WTC11 (cell line): ENCODE results near the gene KIF4B. TPM values are rescaled to one million over a fixed set of nuclear protein-coding genes. Genes with fewer than 3 reads are reported as not detected.
A peak's percentile ranks its signal among the peaks of the same experiment; 100 is the strongest.

ENCODE experiments used
- ATAC-seq: fragments of 200-7000 bp; cut with Tn5 transposase; 2 replicates; pipeline ENCODE4 v1.10.0; 2021; ENCODE audit warnings: mild to moderate bottlenecking, moderate library complexity
- CTCF ChIA-PET: fragments of 300-600 bp; sonication (Branson Sonifier 250); formaldehyde crosslinking; loops from one replicate; lab custom pipeline; 2021; ENCODE audit warnings: antibody characterized with exemption; lab: Charles Lee
- POLR2A ChIA-PET: fragments of 350-600 bp; sonication (Branson Sonifier 250); formaldehyde crosslinking; loops from one replicate; lab custom pipeline; 2021; ENCODE audit warnings: antibody characterized with exemption; lab: Charles Lee
- DNase-seq: peaks from one replicate; pipeline ENCODE4 v3.0.0; 2021; ENCODE audit warnings: low spot score
- H3K27ac Mint-ChIP-seq: 2 replicates; pipeline ENCODE4 v1.8.0; 2021; ENCODE audit warnings: mixed read lengths
- H3K27me3 Mint-ChIP-seq: 2 replicates; pipeline ENCODE4 v1.8.0; 2021; ENCODE audit warnings: low read depth, mild to moderate bottlenecking, moderate library complexity, mixed read lengths
- H3K36me3 Mint-ChIP-seq: 2 replicates; pipeline ENCODE4 v1.8.0; 2021; ENCODE audit warnings: mixed read lengths
- H3K4me1 Mint-ChIP-seq: 2 replicates; pipeline ENCODE4 v1.8.0; 2022; ENCODE audit warnings: mixed read lengths
- H3K4me3 Mint-ChIP-seq: 2 replicates; pipeline ENCODE4 v1.8.0; 2021; ENCODE audit warnings: mild to moderate bottlenecking, moderate library complexity, mixed read lengths
- H3K9me3 Mint-ChIP-seq: 2 replicates; pipeline ENCODE4 v1.8.0; 2021; ENCODE audit warnings: mixed read lengths
- ATF2 ChIP-seq: sonication (generic); formaldehyde crosslinking; IDR thresholded peaks from 2 replicates; pipeline ENCODE4 v1.8.1; 2022; ENCODE audit warnings: low read depth, missing genetic modification reagents, borderline replicate concordance
- ERG ChIP-seq: fragments of 250-450 bp; sonication (Bioruptor Pico); IDR thresholded peaks from 2 replicates; pipeline ENCODE4 v1.8.0; 2021; ENCODE audit warnings: mild to moderate bottlenecking
- ESRRA ChIP-seq: sonication (generic); formaldehyde crosslinking; IDR thresholded peaks from 2 replicates; pipeline ENCODE4 v1.8.1; 2022; ENCODE audit warnings: mild to moderate bottlenecking, missing genetic modification reagents, borderline replicate concordance
- GTF2I ChIP-seq: fragments of 250-450 bp; sonication (Bioruptor Pico); conservative IDR thresholded peaks from 2 replicates; pipeline ENCODE4 v1.4.0; 2021; ENCODE audit warnings: mild to moderate bottlenecking
- HMGA2 ChIP-seq: fragments of 250-450 bp; sonication (Bioruptor Pico); IDR thresholded peaks from 2 replicates; pipeline ENCODE4 v1.4.0; 2021; ENCODE audit warnings: mild to moderate bottlenecking, moderate library complexity
- NFATC4 ChIP-seq: fragments of 250-450 bp; sonication (Bioruptor Pico); IDR thresholded peaks from 2 replicates; pipeline ENCODE4 v1.9.0; 2021; ENCODE audit warnings: mild to moderate bottlenecking
- NFE2L1 ChIP-seq: sonication (generic); formaldehyde crosslinking; IDR thresholded peaks from 2 replicates; pipeline ENCODE4 v1.8.1; 2023; ENCODE audit warnings: missing genetic modification reagents
- NR3C1 ChIP-seq: sonication (generic); formaldehyde crosslinking; conservative IDR thresholded peaks from 2 replicates; pipeline ENCODE4 v1.8.1; 2023; ENCODE audit warnings: low read depth, mild to moderate bottlenecking, missing genetic modification reagents
- SMAD3 ChIP-seq: sonication (generic); formaldehyde crosslinking; IDR thresholded peaks from 2 replicates; pipeline ENCODE4 v1.8.0; 2022; ENCODE audit warnings: missing genetic modification reagents, mild to moderate bottlenecking, borderline replicate concordance
- SOX15 ChIP-seq: fragments of 250-450 bp; sonication (Bioruptor Pico); IDR thresholded peaks from 2 replicates; pipeline ENCODE4 v1.9.0; 2021; ENCODE audit warnings: mild to moderate bottlenecking
- TEAD1 ChIP-seq: sonication (generic); formaldehyde crosslinking; IDR thresholded peaks from 2 replicates; pipeline ENCODE4 v1.8.0; 2022; ENCODE audit warnings: mild to moderate bottlenecking, missing genetic modification reagents
- ZNF121 ChIP-seq: sonication (generic); formaldehyde crosslinking; IDR thresholded peaks from 2 replicates; pipeline ENCODE4 v1.8.0; 2023; ENCODE audit warnings: missing genetic modification reagents
- ZNF138 ChIP-seq: sonication (generic); formaldehyde crosslinking; conservative IDR thresholded peaks from 2 replicates; pipeline ENCODE4 v1.8.1; 2022; ENCODE audit warnings: mild to moderate bottlenecking, moderate library complexity, missing genetic modification reagents
- ZNF263 ChIP-seq: sonication (generic); formaldehyde crosslinking; IDR thresholded peaks from 2 replicates; pipeline ENCODE4 v1.8.1; 2022; ENCODE audit warnings: low read depth, mild to moderate bottlenecking, moderate library complexity, missing genetic modification reagents
- ZNF317 ChIP-seq: sonication (generic); formaldehyde crosslinking; IDR thresholded peaks from 2 replicates; pipeline ENCODE4 v1.8.1; 2023; ENCODE audit warnings: low read depth, mild to moderate bottlenecking, moderate library complexity, missing genetic modification reagents, borderline replicate concordance
- total RNA-seq: library from RNA; stranded (reverse); gene quantifications from 3 replicates; pipeline ENCODE4 v1.2.3, GENCODE V29; 2021
- TF ChIP-seq, protein P1 (sequence below): sonication (generic); formaldehyde crosslinking; IDR thresholded peaks from 2 replicates; pipeline ENCODE4 v1.8.1; 2022; ENCODE audit warnings: mild to moderate bottlenecking, missing genetic modification reagents, moderate library complexity, borderline replicate concordance
- TF ChIP-seq, protein P2 (sequence below): sonication (generic); formaldehyde crosslinking; IDR thresholded peaks from 2 replicates; pipeline ENCODE4 v1.8.1; 2023; ENCODE audit warnings: mild to moderate bottlenecking, missing genetic modification reagents, borderline replicate concordance
- TF ChIP-seq, protein P3 (sequence below): sonication (generic); formaldehyde crosslinking; IDR thresholded peaks from 2 replicates; pipeline ENCODE4 v1.8.0; 2023; ENCODE audit warnings: missing genetic modification reagents, mild to moderate bottlenecking, borderline replicate concordance

KIF4B gene
- total RNA-seq, 1 experiment from 2014 or later = 0.09 TPM

- DNase-seq (no peak), ATAC-seq (no peak)
- no peaks in the 10 kb centered on the region for H3K36me3 Mint-ChIP-seq
- CTCF ChIA-PET = interaction anchor here (1.7 kb wide), 1 partner anchor 38 kb away, joined by 4 read pairs; no protein-coding TSS in a partner anchor
- H3K27ac Mint-ChIP-seq = peak overlapping the region; percentile 2; the same call in 1 of the 2 replicates
- H3K4me1 Mint-ChIP-seq = no peaks in the 10 kb centered on the region
- no peaks in the 10 kb centered on the region for H3K9me3 Mint-ChIP-seq
- TF ChIP-seq ZNF263 (CRISPR knock-in tag) = no peak
- TF ChIP-seq ESRRA (CRISPR knock-in tag) = no peak
- TF ChIP-seq GTF2I (CRISPR knock-in tag) = no peak
- no peak for TF ChIP-seq SMAD3 (CRISPR knock-in tag)
- TF ChIP-seq, protein P1, sequence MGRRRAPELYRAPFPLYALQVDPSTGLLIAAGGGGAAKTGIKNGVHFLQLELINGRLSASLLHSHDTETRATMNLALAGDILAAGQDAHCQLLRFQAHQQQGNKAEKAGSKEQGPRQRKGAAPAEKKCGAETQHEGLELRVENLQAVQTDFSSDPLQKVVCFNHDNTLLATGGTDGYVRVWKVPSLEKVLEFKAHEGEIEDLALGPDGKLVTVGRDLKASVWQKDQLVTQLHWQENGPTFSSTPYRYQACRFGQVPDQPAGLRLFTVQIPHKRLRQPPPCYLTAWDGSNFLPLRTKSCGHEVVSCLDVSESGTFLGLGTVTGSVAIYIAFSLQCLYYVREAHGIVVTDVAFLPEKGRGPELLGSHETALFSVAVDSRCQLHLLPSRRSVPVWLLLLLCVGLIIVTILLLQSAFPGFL (CRISPR knock-in tag) = no peak
- TF ChIP-seq, protein P2, sequence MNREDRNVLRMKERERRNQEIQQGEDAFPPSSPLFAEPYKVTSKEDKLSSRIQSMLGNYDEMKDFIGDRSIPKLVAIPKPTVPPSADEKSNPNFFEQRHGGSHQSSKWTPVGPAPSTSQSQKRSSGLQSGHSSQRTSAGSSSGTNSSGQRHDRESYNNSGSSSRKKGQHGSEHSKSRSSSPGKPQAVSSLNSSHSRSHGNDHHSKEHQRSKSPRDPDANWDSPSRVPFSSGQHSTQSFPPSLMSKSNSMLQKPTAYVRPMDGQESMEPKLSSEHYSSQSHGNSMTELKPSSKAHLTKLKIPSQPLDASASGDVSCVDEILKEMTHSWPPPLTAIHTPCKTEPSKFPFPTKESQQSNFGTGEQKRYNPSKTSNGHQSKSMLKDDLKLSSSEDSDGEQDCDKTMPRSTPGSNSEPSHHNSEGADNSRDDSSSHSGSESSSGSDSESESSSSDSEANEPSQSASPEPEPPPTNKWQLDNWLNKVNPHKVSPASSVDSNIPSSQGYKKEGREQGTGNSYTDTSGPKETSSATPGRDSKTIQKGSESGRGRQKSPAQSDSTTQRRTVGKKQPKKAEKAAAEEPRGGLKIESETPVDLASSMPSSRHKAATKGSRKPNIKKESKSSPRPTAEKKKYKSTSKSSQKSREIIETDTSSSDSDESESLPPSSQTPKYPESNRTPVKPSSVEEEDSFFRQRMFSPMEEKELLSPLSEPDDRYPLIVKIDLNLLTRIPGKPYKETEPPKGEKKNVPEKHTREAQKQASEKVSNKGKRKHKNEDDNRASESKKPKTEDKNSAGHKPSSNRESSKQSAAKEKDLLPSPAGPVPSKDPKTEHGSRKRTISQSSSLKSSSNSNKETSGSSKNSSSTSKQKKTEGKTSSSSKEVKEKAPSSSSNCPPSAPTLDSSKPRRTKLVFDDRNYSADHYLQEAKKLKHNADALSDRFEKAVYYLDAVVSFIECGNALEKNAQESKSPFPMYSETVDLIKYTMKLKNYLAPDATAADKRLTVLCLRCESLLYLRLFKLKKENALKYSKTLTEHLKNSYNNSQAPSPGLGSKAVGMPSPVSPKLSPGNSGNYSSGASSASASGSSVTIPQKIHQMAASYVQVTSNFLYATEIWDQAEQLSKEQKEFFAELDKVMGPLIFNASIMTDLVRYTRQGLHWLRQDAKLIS (CRISPR knock-in tag) = no peak
- no peak for TF ChIP-seq ZNF121 (CRISPR knock-in tag)
- TF ChIP-seq TEAD1 (CRISPR knock-in tag) = no peak
- TF ChIP-seq ERG (CRISPR knock-in tag) = no peak
- TF ChIP-seq ZNF317 (CRISPR knock-in tag) = no peak
- no peak for TF ChIP-seq NR3C1 (CRISPR knock-in tag)
- no peak for TF ChIP-seq NFE2L1
- no peak for TF ChIP-seq ATF2 (CRISPR knock-in tag)
- no peak for TF ChIP-seq SOX15 (CRISPR knock-in tag)
- no peak for TF ChIP-seq ZNF138 (CRISPR knock-in tag)
- no peak for TF ChIP-seq NFATC4
- TF ChIP-seq, protein P3, sequence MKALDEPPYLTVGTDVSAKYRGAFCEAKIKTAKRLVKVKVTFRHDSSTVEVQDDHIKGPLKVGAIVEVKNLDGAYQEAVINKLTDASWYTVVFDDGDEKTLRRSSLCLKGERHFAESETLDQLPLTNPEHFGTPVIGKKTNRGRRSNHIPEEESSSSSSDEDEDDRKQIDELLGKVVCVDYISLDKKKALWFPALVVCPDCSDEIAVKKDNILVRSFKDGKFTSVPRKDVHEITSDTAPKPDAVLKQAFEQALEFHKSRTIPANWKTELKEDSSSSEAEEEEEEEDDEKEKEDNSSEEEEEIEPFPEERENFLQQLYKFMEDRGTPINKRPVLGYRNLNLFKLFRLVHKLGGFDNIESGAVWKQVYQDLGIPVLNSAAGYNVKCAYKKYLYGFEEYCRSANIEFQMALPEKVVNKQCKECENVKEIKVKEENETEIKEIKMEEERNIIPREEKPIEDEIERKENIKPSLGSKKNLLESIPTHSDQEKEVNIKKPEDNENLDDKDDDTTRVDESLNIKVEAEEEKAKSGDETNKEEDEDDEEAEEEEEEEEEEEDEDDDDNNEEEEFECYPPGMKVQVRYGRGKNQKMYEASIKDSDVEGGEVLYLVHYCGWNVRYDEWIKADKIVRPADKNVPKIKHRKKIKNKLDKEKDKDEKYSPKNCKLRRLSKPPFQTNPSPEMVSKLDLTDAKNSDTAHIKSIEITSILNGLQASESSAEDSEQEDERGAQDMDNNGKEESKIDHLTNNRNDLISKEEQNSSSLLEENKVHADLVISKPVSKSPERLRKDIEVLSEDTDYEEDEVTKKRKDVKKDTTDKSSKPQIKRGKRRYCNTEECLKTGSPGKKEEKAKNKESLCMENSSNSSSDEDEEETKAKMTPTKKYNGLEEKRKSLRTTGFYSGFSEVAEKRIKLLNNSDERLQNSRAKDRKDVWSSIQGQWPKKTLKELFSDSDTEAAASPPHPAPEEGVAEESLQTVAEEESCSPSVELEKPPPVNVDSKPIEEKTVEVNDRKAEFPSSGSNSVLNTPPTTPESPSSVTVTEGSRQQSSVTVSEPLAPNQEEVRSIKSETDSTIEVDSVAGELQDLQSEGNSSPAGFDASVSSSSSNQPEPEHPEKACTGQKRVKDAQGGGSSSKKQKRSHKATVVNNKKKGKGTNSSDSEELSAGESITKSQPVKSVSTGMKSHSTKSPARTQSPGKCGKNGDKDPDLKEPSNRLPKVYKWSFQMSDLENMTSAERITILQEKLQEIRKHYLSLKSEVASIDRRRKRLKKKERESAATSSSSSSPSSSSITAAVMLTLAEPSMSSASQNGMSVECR = no peak
- no peak for TF ChIP-seq HMGA2 (CRISPR knock-in tag)
- TF ChIP-seq, all 79 proteins: peak for 0
- Mint-ChIP-seq H3K4me3 (no peak overlapping the region), H3K27me3 (no peaks in the 10 kb centered on the region)
- POLR2A ChIA-PET = no interaction called here
Measured at GRCh38 chr5:154966081-154966841, 47.3 kb upstream of the KIF4B start.
